ENCODE results near the gene CD44.

Gene CD44

DNA sequence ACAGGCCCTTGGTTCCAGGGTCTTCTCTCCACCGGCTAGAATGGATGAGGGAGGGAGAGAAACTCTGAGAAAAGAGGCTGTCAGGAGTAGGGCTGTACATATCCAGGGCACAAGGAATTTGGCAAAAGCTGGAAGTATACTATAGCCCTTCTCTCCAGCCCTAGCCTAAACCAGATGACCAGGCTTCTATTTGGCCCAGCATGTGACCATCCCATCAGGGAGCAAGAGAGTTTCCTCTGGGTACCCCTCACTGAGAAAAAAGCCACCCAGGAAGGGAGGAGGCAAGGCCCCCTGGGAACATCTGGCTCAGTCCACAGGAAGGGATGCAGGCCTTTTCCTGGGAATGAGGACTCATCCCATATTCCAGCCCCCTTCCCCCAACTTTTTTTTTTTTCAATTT is 8.3 kb downstream of the CD44 start:
- no peak for DNase-seq (ENCODE audit: low read depth)
- TF ChIP-seq, protein P1, sequence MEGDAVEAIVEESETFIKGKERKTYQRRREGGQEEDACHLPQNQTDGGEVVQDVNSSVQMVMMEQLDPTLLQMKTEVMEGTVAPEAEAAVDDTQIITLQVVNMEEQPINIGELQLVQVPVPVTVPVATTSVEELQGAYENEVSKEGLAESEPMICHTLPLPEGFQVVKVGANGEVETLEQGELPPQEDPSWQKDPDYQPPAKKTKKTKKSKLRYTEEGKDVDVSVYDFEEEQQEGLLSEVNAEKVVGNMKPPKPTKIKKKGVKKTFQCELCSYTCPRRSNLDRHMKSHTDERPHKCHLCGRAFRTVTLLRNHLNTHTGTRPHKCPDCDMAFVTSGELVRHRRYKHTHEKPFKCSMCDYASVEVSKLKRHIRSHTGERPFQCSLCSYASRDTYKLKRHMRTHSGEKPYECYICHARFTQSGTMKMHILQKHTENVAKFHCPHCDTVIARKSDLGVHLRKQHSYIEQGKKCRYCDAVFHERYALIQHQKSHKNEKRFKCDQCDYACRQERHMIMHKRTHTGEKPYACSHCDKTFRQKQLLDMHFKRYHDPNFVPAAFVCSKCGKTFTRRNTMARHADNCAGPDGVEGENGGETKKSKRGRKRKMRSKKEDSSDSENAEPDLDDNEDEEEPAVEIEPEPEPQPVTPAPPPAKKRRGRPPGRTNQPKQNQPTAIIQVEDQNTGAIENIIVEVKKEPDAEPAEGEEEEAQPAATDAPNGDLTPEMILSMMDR (IDR thresholded peaks at IDR 0.05; ENCODE audit: low read depth, low read length, missing control alignments), result no peak
- H3K4me3 ChIP-seq (ENCODE audit: low read depth, low read length), result no peak overlapping the region
- in situ Hi-C loops (cut with HindIII; ENCODE audit: low sequenced_read_pairs), result no loop called here

DNA sequence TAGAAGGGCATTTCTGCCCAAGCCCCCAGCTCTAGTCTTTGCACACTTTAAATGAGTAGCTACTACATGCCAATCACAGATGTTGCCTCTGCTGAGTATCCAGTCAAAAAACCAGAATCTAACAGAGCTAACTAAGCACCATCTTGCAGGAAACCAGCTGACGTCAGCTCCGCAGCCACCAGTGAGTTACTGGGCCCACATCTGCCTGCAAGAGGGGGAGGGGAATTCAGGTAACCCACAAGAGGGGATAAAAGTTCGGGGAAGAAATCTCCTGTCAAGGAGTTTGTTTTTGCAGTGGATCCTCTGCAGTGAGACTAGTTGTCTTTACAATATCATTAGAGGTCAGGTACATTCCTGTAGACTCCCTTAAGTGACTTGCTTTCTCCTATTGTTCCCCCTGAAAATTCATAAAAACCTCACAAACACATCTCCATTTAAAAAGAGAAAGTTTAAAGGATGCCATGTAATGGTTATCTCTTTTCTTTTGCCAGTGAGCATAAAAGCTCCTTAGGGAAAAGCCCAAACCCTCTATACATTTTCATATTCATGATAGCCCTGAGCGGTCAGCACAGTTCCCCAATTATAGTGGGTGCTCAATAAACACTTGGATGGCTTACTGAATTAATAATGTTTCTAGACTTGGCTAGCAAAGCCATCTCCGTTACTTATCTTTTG is 9.3 kb downstream of the CD44 start:
- no peak for DNase-seq (ENCODE audit: low read depth)
- H3K4me3 ChIP-seq (ENCODE audit: low read depth, low read length), result no peak overlapping the region
- in situ Hi-C loops (cut with HindIII; ENCODE audit: low sequenced_read_pairs), result no loop called here
- TF ChIP-seq, protein P1 (IDR thresholded peaks at IDR 0.05; ENCODE audit: low read depth, low read length, missing control alignments), result no peak

DNA sequence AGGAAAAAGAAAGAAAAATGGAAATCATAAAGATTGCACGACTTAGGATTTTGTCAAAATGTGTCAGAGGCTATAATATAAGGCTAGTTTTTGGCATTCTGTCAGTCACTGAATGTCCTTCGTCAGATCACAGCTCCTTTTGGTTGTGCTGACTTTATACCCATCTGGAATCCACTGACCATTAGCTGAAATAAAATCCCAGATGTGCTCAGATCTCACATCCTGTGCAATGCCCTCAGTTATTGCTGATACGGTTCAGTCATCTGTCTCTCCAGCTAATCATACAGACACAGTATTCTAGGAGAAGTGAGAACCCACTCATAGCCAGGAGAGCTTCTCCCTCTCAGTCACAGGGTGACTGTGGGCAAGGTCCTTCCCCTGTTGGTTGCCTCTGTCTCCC is 11.5 kb downstream of the CD44 start:
- H3K4me3 ChIP-seq (ENCODE audit: low read depth, low read length), result no peak overlapping the region
- TF ChIP-seq, protein P1 (IDR thresholded peaks at IDR 0.05; ENCODE audit: low read depth, low read length, missing control alignments), result no peak
- in situ Hi-C loops (cut with HindIII; ENCODE audit: low sequenced_read_pairs), result no loop called here
- DNase-seq (ENCODE audit: low read depth), result no peak

DNA sequence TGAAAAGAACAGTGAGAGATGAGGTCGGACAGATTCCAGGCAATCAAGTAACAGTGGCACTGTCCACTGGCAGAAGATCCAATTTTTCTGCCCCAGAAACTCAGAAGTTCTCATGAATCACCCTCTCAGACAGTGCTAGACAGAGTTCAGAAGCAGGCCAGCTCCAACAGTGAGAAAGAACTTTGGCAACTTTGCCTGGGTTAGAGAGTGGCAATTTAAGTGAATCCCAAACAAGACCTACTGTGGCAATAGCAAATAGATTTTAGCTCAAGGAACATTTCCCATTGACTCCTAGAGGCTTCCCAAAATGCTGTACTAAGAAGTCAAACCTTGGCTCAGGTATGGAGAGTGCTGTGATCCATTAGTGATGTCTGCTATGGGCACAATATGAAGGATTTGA is 12.3 kb downstream of the CD44 start:
- DNase-seq (ENCODE audit: low read depth), result no peak
- TF ChIP-seq, protein P1 (IDR thresholded peaks at IDR 0.05; ENCODE audit: low read depth, low read length, missing control alignments), result no peak
- in situ Hi-C loops (cut with HindIII; ENCODE audit: low sequenced_read_pairs), result no loop called here
- H3K4me3 ChIP-seq (ENCODE audit: low read depth, low read length), result no peak overlapping the region

DNA sequence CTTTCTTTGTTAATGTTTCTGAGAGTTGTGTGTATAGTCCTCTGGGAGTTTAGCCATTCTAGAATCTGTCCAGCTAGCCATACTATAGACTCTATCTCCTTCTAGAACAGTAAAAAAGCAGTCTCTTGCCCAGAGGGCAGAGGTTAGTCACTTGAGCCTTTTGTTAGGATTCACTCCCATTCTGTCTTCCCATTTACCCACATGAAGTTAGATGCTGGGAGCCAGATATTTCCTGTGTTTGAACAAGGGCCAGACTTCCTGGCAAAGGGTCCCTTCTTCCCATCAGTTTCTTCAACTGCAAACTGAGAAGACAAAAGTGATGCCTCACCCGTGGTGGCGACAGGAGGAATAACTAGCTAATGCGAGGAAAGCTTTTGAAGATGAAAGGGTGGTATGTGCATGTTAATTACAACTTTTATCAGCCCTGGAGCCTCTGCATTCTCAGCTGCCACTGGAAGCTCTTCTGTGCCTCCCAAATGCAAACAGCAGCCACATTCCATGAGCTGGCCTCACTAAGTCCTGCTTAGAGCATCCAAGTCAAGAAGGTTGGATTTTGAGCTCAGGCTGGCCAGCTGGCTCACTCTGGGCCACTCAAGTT is 12.8 kb downstream of the CD44 start:
- TF ChIP-seq, protein P1 (IDR thresholded peaks at IDR 0.05; ENCODE audit: low read depth, low read length, missing control alignments), result no peak
- H3K4me3 ChIP-seq (ENCODE audit: low read depth, low read length), result no peak overlapping the region
- DNase-seq (ENCODE audit: low read depth), result no peak
- in situ Hi-C loops (cut with HindIII; ENCODE audit: low sequenced_read_pairs), result no loop called here

DNA sequence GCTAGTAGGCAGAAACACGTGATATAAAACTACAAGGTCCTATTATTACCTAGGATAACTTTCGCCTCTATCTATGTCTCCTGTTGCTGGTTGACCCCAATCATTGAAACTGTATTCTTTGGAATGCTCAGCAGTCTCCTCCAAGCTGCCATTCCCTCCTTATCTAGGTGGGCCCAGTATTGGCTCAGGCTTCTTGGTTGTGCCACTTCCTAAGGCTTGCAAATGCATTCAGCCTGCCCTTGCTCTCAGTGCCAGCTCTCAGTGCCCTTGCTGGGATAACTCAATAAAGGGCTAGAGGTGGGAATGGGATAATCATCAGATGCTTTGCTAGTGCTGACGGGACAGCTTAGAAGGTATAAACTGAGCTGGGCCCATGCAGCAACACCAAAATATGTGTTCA is 13.6 kb downstream of the CD44 start:
- TF ChIP-seq, protein P1 (IDR thresholded peaks at IDR 0.05; ENCODE audit: low read depth, low read length, missing control alignments), result no peak
- DNase-seq (ENCODE audit: low read depth), result no peak
- H3K4me3 ChIP-seq (ENCODE audit: low read depth, low read length), result no peak overlapping the region
- in situ Hi-C loops (cut with HindIII; ENCODE audit: low sequenced_read_pairs), result no loop called here

Data from astrocyte of the cerebellum (primary cell).